Measurements from ENCODE around the gene SHLD1. TPM values are rescaled to one million over a fixed set of nuclear protein-coding genes. Genes with fewer than 3 reads are reported as not detected.
A peak's percentile ranks its signal among the peaks of the same experiment; 100 is the strongest.
"Not testable (repeated sequence)": the region's sequence is repeated elsewhere in the genome, so short reads cannot be mapped to it uniquely, and the experiment has no call there.

SHLD1 gene
- total RNA-seq, 1 experiment from 2014 or later = 13.5 TPM

DNA sequence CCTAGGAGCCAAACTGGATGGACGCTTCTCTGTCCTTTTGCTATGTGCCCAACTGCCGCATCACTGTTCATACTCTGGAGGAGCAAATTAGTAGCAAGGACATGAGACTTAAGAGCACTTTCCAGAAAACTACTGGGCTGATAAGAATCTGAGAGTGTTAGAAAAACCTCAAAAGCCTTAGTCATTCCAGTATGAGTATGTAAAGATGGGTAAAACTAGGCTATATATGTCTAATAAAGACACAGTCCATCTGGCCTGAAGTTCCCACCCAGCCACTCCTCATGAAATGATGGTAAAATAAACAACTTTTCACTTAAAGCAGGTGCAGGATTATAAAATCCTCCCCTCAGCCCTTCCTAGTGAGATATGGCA lies 30.6 kb downstream of the SHLD1 start:
- peak; percentile 47 for DNase-seq (ENCODE audit: low read depth)

DNA sequence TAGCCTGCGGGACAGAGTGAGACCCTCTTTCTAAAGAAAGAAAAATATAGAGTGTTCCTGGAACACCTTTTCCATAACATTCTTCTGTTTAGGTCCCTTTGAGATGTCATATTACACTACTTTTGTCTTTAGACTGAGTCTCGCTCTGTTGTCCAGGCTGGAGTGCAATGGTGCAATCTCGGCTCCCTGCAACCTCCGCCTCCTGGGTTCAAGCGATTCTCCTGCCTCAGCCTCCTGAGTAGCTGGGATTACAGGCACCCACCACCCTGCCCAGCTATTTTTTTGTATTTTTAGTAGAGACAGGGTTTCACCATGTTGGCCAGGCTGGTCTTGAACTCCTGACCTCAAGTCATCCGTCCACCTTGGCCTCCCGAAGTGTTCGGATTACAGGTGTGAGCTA lies 31.2 kb downstream of the SHLD1 start:
- not testable (repeated sequence) for DNase-seq (ENCODE audit: low read depth)

DNA sequence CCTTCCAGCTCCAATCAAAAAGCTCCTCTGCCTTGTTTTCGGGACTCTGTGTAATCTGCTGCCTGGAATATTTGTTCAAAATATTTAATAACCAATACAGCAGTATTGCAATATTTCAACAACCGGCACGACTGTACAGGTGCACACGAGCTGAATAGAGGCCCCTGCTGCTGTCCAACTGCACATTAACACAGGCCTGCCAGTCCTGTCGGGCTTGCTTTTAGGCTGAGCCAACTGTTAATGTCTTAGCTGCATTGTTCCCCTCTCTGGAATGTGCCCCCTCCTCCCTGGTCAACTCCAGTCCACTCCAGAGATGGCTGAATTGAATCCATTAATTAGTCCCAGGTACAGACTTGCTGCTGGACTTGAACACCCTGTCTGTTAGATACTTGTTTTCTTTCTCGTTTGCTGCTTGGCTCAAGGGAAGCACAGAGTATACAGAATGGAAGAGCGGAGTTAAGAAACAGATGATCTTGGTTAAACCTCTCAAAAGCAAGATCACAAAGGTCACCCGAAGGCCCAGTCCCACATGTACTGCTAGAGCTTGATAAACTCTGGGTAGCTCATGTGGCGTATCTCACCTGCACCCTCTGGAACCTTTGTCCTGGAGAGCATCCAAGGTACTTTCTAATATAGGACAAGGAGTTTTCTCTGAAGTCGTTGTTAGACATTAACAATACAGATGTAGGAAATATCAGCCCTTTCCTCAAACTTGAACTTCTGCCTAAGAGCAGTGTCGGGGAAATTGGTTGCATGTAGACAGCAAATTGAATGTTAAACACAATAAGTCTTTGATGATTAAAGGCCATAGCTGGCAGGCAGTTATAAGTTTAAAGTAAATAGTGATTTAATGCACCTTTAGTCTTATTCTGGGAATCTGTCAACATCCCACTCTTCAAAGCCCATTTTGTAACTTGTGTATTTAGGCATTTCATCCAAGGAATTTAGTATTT lies 31.9 kb downstream of the SHLD1 start:
- no peak for DNase-seq (ENCODE audit: low read depth)

DNA sequence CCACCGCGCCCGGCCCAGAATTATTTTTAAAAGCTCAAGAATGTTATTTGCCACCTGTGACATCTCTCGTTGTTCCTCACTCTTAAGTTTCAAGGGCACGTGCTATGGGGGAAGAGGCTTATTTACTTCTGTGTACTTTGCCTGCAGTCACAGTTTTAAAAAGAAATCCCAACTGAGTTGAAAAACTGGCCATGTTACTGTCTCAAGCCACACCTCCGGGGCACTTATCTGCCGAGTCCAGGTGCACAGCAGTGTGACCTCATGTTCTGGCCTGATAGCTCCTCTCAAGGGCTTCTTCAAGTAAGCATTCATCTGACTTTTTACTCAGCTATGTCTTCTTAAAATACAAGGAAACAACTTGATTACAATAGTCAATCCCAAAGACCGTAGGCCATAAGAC lies 34.5 kb downstream of the SHLD1 start:
- DNase-seq (ENCODE audit: low read depth) = no peak

DNA sequence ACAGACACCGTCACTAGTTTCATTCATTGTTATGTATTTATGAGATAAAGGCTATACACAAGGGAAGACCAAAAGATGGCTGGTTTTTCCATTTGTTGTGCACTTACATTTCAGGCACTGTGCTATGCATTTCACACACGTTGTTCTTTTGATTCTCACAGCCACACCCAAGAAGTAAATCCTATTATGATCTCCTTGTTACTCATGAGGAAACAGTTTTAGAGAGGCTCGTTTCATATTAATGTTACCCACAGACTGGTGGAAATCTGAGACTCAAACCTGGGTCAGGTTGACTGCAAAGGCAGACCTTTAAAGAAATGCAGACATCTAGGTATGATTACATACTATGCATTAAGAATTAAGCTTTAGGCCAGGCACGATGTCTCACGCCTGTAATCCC lies 34.9 kb downstream of the SHLD1 start:
- DNase-seq (ENCODE audit: low read depth) = no peak

DNA sequence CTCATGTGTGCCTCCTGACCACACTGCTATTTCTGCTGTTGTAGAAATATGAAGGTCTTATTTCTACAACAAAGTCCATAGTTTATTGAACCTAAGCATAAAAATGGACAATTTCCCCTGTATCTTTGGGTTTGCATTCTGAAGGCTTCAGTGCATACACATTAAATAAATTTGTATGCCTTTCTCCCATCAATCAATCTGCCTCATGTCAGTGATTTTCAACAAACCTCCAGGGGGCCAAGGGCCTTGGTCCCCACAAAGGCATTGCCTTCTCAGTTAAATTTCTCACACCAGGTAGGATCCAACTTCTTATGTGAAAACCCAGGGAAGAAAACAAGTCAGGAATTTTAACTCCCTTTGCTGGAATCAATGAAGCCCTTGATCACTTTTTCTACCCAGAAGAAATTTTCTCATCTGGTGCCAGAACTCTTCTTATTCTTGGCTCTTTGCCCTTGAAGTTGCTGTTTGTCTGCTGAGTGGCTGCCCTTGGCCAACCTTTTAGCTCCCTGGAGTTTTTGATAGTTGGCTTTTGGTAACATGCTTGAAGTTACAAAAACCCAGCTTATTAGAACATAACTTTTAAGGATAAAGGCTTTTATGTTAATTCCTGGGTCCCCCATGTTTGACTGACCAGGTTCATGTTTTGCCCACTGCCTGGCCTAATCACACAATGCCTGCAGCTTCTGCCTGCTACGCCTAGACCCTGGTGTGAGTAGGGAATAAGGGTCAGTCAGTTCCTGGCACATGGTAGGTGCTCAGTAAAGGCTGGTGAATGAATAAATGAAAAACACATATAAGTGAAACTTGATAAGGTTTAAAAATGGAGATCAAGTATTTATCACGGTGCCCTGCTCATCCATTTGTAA lies 37.0 kb downstream of the SHLD1 start:
- DNase-seq (ENCODE audit: low read depth) = peak; percentile 60

DNA sequence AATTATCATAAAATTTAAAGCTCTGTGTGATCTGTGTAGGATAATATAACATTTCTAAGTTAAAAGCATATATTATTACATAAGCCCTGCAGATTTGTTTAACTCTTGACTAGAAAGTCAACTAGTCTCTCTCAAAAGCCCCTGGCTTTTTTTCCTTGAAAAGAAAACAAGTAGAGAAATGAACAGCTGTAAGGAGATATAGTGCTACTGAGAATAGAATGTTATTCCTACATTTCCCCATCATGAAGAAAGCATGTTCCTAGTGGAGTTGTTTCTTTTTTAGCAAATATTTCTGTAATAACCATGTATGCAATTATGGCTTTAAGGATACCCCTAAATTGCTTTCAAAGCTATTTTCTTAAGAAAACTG lies 37.6 kb downstream of the SHLD1 start:
- DNase-seq (ENCODE audit: low read depth) = no peak

DNA sequence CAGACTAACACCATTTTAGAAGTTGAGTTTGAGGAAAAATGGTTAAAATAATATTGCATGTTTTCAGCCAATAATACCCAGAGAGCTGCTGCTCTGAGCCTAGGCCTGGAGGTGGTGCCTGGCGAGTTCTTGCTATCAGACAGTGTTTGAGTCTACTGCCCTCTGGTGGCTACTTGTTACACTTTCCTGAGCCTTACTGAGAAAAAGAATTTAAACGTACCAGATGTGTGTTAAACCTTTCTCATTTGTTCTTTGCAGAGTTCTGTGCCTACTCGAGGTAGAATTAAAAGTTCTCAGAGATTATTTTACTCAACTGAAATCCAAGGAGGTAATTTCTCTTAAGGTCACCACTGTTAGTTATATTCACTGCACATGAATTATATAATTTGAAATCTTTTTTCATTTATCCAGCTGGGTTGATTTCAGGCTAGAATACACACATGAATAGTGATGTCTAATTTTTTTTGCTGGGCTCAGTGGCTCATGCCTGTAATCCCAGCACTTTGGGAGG lies 38.2 kb downstream of the SHLD1 start:
- peak; percentile 87 for DNase-seq (ENCODE audit: low read depth)

DNA sequence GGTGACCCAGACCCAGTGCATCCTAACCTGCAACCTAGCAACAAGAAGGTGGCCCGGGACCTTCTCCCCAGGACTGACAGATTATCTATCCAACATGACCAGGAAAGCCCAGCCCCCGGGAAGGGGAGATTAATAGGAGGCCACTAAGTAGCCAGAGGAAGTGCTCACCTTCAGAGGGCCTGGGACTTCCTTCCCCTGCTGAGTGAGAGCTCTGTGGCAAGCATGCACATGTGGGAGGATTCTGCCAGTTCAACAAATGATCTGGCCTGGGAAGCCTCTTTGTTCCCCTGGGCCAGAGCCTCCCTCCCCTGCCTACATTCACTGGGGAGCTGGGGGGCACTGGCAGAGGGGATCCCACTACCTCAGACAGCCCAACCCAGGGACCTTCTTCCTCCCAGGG lies 39.6 kb downstream of the SHLD1 start:
- no peak for DNase-seq (ENCODE audit: low read depth)

DNA sequence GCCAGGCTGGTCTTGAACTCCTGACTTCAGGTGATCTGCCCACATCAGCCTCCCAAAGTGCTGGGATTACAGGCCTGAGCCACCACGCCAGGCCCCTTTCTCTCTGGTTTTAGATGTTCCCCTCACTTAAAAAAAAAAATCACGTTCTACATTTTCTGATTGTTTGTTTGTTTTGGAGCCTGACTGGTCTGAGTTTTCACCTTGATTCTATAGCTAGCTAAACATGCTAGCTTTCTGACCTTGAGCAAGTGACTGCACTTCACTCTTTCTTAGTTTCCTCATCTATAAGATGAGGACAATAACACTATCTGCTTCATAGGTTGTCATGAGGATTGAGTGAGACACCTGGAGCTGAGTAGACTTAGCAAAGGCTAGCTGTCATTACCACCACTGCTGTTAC lies 43.7 kb downstream of the SHLD1 start:
- no peak for DNase-seq (ENCODE audit: low read depth)

DNA sequence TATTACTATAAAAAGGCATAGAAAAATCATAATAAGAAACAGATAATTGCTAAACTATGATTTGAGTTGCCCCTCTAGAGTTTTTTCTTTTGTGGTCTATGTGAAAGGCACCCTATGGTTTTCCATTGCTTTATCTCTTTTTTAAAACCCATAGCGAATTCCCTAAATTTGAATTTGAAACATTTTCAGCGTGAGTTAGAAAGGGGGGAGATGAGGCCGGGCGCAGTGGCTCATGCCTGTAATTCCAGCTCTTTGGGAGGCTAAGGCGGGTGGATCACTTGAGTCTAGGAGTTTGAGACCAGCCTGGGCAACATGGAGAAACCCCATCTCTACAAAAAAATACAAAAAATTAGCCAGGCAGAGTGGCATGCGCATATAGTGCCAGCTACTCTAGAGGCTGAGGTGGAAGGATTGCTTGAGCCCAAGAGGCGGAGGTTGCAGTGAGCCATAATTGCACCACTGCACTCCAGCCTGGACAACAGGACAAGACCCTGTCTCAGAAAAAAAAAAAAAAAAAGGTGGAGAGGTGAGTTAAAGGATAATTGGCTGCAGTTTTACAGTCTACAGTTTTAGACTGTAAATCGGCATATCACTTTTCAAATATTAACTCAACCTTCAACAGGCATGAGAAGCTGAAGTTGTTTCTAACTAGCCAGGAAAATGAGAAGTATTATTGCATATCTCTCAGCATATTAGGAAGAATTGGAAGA lies 46.3 kb downstream of the SHLD1 start:
- no peak for DNase-seq (ENCODE audit: low read depth)

DNA sequence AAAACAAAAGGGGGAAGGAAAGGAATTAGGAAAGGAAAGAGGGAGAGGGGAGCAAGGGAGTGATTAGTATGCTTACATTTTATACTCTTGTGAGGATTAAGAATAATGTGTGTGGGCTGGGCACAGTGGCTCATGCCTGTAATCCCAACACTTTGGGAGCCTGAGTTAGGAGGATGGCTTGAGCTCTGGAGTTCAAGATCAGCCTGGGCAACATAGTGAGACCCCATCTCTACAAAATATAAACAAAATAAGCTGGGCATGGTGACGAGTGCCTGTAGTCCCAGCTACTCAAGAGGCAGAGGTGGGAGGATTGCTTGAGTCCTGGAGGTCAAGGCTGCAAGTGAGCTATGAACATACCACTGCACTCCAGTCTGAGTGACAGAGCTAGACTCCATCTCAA lies 47.0 kb downstream of the SHLD1 start:
- DNase-seq (ENCODE audit: low read depth) = no peak

DNA sequence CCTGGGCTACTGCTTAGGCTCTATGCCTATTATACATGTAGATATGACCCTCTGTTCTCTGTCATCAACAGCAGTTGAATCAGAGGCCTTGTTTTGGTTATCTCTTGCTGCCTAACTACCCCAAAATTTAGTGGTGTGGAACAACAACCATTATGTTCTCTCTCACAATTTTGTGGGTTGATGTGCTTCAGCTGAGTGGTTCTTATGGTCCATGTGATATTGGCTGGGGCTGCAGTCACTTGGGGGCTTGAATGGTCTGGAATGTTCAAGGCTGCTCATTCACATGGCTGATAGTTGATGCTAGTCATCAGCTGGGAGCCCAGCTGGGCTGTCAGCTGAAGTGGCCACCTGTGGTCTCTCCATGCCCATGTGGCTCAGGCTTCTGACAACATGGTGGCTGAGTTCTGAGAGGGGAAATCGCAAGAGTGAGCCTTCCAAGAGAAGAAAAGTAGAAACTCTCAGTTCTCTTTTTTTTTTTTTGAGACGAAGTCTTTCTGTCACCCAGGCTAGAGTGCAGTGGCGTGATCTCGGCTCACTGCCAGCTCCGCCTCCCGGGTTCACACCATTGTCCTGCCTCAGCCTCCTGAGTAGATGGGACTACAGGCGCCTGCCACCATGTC lies 47.8 kb downstream of the SHLD1 start:
- DNase-seq (ENCODE audit: low read depth) = no peak

DNA sequence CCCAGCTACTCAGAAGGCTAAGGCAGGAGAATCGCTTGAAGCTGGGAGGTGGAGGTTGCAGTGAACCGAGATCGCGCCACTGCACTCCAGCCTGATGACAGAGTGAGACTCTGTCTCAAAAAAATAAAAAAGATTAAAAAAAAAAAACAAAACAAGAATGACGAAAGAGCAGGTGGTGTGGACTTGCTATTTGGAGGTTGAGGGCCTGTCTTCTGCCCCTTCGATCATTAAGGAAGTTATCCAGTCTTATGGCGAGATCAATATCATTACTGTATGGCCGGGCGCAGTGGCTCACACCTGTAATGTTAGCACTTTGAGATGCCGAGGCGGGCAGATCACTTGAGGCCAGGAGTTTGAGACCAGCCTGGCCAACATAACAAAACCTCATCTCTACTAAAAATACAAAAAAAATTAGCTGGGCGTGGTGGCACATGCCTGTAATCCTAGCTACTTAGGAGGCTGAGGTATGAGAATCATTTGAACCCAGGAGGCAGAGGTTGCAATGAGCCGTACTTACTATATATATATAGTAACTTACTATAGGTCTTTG lies 53.6 kb downstream of the SHLD1 start:
- not testable (repeated sequence) for DNase-seq (ENCODE audit: low read depth)

DNA sequence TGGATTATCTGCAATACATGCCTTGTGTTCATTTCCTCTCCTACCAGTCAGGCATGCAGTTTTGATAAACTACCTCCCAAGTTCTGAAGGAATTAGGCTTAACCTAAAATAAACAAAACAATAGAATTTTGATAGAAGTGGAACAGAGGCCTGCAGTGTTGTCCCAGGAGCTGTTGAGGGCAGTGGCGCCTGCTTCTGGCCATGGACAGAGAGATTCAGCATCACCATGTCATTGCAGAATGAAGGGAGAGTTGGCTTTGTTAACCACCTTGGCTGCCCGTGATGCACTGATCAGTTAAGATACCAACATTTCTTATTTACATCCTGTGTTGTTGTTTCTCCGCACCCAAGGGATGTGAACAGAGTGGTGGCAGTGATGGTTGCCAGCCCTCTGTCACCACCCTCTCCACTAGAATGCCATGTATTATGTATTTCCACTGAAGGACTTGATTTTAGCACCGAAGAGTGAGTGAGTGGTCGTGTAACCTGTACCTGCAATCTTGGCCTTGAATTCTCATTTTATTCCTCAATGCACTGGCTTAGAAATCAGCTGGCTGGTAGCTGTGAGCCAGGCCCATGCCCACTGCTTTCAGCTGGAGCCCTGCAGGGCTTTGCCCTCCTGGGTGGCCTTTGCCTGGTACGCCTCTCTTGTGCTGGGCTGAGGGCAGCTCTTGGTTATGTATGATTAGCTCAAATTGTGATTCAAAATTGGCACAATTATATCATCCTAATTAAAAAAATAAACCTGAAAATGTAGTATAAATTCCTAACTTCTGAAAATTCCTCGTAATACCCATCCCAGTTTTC lies 56.5 kb downstream of the SHLD1 start:
- DNase-seq (ENCODE audit: low read depth) = no peak

DNA sequence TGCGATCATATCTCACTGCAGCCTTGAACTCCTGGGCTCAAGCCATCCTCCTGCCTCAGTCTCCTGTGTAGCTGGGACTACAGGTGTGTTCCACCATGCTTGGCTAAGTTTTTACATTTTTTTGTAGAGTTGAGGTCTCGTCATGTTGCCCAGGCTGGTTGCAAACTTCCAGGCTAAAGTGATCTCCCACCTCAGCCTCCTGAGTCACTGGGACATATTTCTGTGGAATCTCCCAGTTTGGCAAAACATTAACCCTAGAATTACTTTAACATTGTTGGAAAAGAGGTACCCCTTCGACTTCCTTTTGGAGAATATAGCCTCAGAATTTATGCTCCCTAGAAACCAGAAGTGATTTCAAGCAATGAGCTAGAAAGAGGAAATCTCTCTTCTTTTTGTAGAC lies 57.2 kb downstream of the SHLD1 start:
- no peak for DNase-seq (ENCODE audit: low read depth)

DNA sequence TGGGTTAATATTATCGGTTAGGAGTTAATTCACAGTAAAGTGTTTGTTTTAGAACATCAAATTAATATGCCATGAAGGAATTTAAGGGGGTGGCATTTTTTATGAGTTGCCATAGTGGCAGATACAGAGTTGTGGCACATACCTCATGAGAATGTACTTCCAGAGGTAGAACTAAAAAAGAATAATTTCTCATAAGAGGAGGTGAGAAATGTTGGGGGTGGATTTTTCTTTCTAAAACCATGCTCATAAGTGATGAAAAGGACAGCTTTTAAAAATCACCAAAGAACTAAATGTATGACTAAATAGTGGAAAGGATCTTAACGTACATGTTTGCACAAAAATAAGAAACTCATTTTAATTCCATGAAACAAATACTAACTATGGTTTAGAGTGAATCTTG lies 58.7 kb downstream of the SHLD1 start:
- no peak for DNase-seq (ENCODE audit: low read depth)

DNA sequence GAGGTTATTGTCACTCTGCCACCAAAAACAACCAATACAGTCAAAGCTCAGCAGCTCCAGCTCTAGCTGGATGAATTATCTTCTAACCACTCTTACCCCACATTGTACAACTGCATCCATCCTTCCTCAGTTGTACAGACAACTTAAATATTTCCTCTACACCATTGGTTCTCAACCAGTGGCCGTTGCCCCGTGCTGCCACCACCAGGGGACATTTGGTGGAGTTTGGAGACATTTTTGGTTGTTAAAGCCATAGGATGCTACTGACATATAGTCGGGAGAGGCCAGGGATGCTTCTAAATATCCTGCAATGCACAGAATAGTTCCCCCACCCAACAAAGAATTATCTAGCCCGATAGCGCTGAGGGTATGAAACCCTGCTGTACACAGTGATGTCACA lies 59.3 kb downstream of the SHLD1 start:
- DNase-seq (ENCODE audit: low read depth) = no peak

DNA sequence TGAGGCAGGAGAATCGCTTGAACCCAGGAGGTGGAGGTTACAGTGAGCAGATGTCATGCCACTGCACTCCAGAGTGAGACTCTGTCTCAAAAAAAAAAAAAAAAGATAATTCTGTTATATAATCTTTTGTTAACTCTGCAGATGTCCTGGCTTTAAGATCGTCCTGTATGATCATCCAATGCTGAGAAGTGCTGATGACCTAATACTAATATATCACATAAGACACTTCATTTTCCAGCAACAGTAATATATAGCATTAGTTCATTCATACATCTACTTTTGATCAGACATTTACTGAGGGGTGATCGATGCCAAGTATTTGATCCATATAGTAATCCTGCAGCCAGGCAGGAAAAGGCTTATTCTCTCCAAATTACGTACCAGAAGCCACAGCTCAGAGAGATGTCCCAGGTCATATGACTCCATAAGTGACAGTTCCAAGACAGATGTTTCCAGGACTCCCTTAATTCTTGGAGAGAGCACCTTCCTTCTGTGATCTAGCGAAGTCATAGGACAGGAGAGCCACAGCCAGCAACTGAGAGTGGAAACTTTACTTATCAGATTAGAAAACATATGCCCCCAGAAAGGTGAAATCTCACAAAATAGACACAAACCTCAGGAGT lies 60.7 kb downstream of the SHLD1 start:
- DNase-seq (ENCODE audit: low read depth) = no peak

DNA sequence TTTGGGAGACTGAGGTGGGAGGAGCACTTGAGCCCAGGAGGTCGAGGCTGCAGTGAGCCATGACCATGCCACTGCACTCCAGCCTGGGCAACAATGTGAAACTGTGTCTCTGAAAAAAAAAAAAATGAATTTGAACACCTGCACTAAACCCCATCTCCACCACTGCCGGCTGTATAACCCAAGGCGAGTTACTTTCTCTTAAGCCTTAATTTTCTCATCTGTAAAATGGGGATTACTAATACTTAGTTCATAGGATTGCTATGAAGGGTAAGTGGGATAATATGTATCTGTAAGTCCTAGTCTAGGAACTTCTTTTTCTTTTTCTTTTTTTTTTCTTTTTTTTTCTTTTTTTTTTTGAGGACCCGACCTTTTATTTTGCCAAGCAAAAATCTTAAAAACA lies 61.5 kb downstream of the SHLD1 start:
- DNase-seq (ENCODE audit: low read depth) = no peak

Measured in M059J (cell line).